Regular cardiac myocyte (primary cell): ENCODE data around the gene MYL3. TPM values are rescaled to one million over a fixed set of nuclear protein-coding genes. Genes with fewer than 3 reads are reported as not detected.

Experiments
- total RNA-seq: library from RNA; depleted of rRNA; stranded (reverse); fragments of >200 nt; gene quantifications from 2 replicates; pipeline ENCODE4 v1.2.3, GENCODE V29; 2014

Gene MYL3
- not detected in 2 replicates for total RNA-seq

GRCh38 chr3:46863261-46863782, at the start of gene MYL3:
TSS of gene MYL3 (minus strand) at chr3:46863444. CDS start at chr3:46863390, 54 bp downstream.

GRCh38 chr3:46877406-46878125, 14.3 kb upstream of the MYL3 start, which contains the start of gene PTH1R:
TSS of gene PTH1R (plus strand) at chr3:46877721. CDS start at chr3:46883560, 5,839 bp downstream.

Other genes starting within 250 kb of the MYL3 start
- 1.2 and 3.7 TPM in 2 replicates for gene ALS2CL, start 169.8 kb downstream of the MYL3 start, total RNA-seq
- gene TMIE, start 162.1 kb downstream of the MYL3 start, total RNA-seq = not detected in 2 replicates
- not detected in 2 replicates for gene PRSS50, start 145.6 kb downstream of the MYL3 start, total RNA-seq
- 0.38 and 0.85 TPM in 2 replicates for gene PTH1R, start 14.3 kb upstream of the MYL3 start, total RNA-seq
- gene CCDC12, start 113.3 kb upstream of the MYL3 start, total RNA-seq = 17.2 and 35.3 TPM in 2 replicates
- gene NBEAL2, start 116.2 kb upstream of the MYL3 start, total RNA-seq = 2.7 and 3.4 TPM in 2 replicates